Tibial artery (tissue), 4 donors: Measurements from ENCODE around the gene SCAF1.

ENCODE experiments used
- DNase-seq, 2 donors: peaks; one replicate each; pipeline ENCODE4 v3.0.0-alpha.2; 2019
- H3K27ac ChIP-seq, 2 donors: fragments of 200-600 bp; sonication (generic) in 1 of 2; 1 replicate in 1 of 2; 2 replicates in 1 of 2; pipeline ENCODE4 v1.5.1; 2018 to 2019; ENCODE audit warnings: mild to moderate bottlenecking in 1 of 2
- H3K27me3 ChIP-seq, 2 donors: fragments of 200-600 bp; sonication (generic) in 1 of 2; one replicate each; pipeline versions ENCODE4 v1.5.1 to v1.6.0; 2016 to 2019
- H3K36me3 ChIP-seq, 3 donors: fragments of 200-600 bp; sonication (generic) in 2 of 3; one replicate each; pipeline ENCODE4 v1.5.1; 2016 to 2019; ENCODE audit warnings: mild to moderate bottlenecking in 2 of 3
- H3K4me1 ChIP-seq, 4 donors: fragments of 200-600 bp; sonication (generic) in 2 of 4; 1 replicate in 3 of 4; 2 replicates in 1 of 4; pipeline ENCODE4 v1.5.1; 2016 to 2019
- H3K4me3 ChIP-seq, 2 donors: fragments of 200-600 bp; sonication (generic) in 1 of 2; 1 replicate in 1 of 2; 2 replicates in 1 of 2; pipeline ENCODE4 v1.5.1; 2018 to 2019; ENCODE audit warnings: mild to moderate bottlenecking in 2 of 2
- H3K9me3 ChIP-seq, 3 donors: fragments of 200-600 bp; sonication (generic) in 1 of 3; one replicate each; pipeline ENCODE4 v1.5.1; 2016 to 2019
- CTCF ChIP-seq, 2 experiments: fragments of 200-600 bp in 1 of 2; fragments of 450-650 bp in 1 of 2; IDR thresholded peaks; one replicate each; pipeline ENCODE4 v1.5.1; 2017 to 2019; ENCODE audit warnings: antibody characterized with exemption in 2 of 2, mild to moderate bottlenecking in 1 of 2, moderate library complexity in 1 of 2
- intact Hi-C: fragments of 100-400 bp; cut with DNase I; formaldehyde crosslinking; loops from one replicate; pipeline ENCODE4 v1.15.0; 2023; ENCODE audit warnings: low total_unique reads

SCAF1 gene

GRCh38 chr19:49652551-49653465 lies 10.8 kb downstream of the SCAF1 start:
- H3K9me3 ChIP-seq, result no peaks in the 10 kb centered on the region
- no peaks in the 10 kb centered on the region for H3K4me1 ChIP-seq
- no peak for DNase-seq
- H3K27me3 ChIP-seq, result no peaks in the 10 kb centered on the region
- H3K36me3 ChIP-seq, result peaks cover 67 to 100% (median 83%) of the 10 kb centered on the region in 3 donors
- no peak for TF ChIP-seq CTCF (IDR thresholded peaks at IDR 0.05)
- intact Hi-C loops, result no loop called here
- no peak overlapping the region for H3K4me3 ChIP-seq
- no peak overlapping the region for H3K27ac ChIP-seq

GRCh38 chr19:49653466-49653806 lies 11.4 kb downstream of the SCAF1 start:
- peaks cover 72 to 100% (median 89%) of the 10 kb centered on the region in 3 donors for H3K36me3 ChIP-seq

GRCh38 chr19:49654581-49654980 lies 12.6 kb downstream of the SCAF1 start:
- H3K9me3 ChIP-seq, result no peaks in the 10 kb centered on the region
- no peaks in the 10 kb centered on the region for H3K4me1 ChIP-seq
- TF ChIP-seq CTCF (IDR thresholded peaks at IDR 0.05), result no peak
- H3K27me3 ChIP-seq, result no peaks in the 10 kb centered on the region
- DNase-seq, result no peak
- H3K27ac ChIP-seq, result no peak overlapping the region
- H3K4me3 ChIP-seq, result no peak overlapping the region
- intact Hi-C loops, result no loop called here
- peaks cover 75 to 100% (median 95%) of the 10 kb centered on the region in 3 donors for H3K36me3 ChIP-seq

More at GRCh38 chr19:49653466-49653806, 11.4 kb downstream of the SCAF1 start:
- Histone ChIP-seq H3K4me1 (no peaks in the 10 kb centered on the region), H3K4me3 (no peak overlapping the region), H3K9me3 (no peaks in the 10 kb centered on the region), H3K27ac (no peak overlapping the region), H3K27me3 (no peaks in the 10 kb centered on the region)
- intact Hi-C loops, result no loop called here
- DNase-seq, result no peak
- no peak for TF ChIP-seq CTCF (IDR thresholded peaks at IDR 0.05)

- no peak overlapping the region for H3K27ac ChIP-seq
- no peak for DNase-seq
- H3K4me1 ChIP-seq, result no peaks in the 10 kb centered on the region
- no peak overlapping the region for H3K4me3 ChIP-seq
- H3K27me3 ChIP-seq, result no peaks in the 10 kb centered on the region
- intact Hi-C loops, result no loop called here
- H3K36me3 ChIP-seq, result peaks cover 74 to 100% (median 95%) of the 10 kb centered on the region in 3 donors
- no peaks in the 10 kb centered on the region for H3K9me3 ChIP-seq
- TF ChIP-seq CTCF (IDR thresholded peaks at IDR 0.05), result no peak
Observed at GRCh38 chr19:49655570-49656455, 13.8 kb downstream of the SCAF1 start.

GRCh38 chr19:49656456-49657109 lies 14.6 kb downstream of the SCAF1 start:
- TF ChIP-seq CTCF (IDR thresholded peaks at IDR 0.05), result no peak
- intact Hi-C loops, result no loop called here
- H3K27me3 ChIP-seq, result no peaks in the 10 kb centered on the region
- H3K27ac ChIP-seq, result no peak overlapping the region
- H3K9me3 ChIP-seq, result no peaks in the 10 kb centered on the region
- H3K4me1 ChIP-seq, result no peaks in the 10 kb centered on the region
- H3K36me3 ChIP-seq, result peaks cover 73 to 100% (median 95%) of the 10 kb centered on the region in 3 donors
- no peak for DNase-seq
- no peak overlapping the region for H3K4me3 ChIP-seq
